Fibroblast of villous mesenchyme (primary cell): Measurements from ENCODE around the gene TMEM234. TPM values are rescaled to one million over a fixed set of nuclear protein-coding genes. Genes with fewer than 3 reads are reported as not detected.

Experiments used
- DNase-seq: peaks from one replicate; pipeline ENCODE4 v3.0.0-alpha.2; 2010; ENCODE audit warnings: low read depth
- H3K4me3 ChIP-seq: 2 replicates; pipeline ENCODE4 v1.5.1; 2011; ENCODE audit warnings: low read depth, mild to moderate bottlenecking, low read length
- CTCF ChIP-seq: IDR thresholded peaks from 2 replicates; pipeline ENCODE4 v1.5.1; 2012; ENCODE audit warnings: low read depth, mild to moderate bottlenecking, low read length; ENCODE audit not compliant: insufficient read depth
- total RNA-seq: library from RNA; depleted of rRNA; stranded (reverse); fragments of >200 nt; gene quantifications from 2 replicates; pipeline ENCODE4 v1.2.3, GENCODE V29; 2012

TMEM234 gene
- total RNA-seq, 1 donor: 21.6 TPM

DNA sequence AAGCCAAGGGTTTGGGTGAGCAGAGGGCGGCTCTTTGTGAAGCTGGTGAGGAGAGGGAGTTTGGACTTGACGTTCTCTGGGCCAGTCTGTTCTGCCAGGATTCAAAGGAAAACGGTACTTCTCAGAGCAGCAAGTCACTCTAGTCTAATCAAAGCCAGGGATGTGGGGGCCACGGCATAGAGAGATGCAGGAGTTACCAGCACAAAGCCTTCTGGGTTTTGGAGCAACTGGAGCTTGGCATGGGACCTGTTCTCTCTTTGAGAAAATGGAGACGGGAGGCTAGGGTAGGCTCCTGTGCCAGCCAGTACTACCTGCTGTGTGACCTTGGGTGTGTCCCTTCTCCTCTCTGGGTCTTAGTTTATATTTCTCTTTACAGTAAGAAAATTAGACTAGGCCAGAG lies 40.6 kb downstream of the TMEM234 start:
- DNase-seq: no peak
- no peak for TF ChIP-seq CTCF
- peak overlapping the region; percentile 79 for H3K4me3 ChIP-seq

- H3K4me3 ChIP-seq: peak overlapping the region; percentile 79
- DNase-seq: no peak
- TF ChIP-seq CTCF: no peak
These were observed 41.1 kb downstream of the TMEM234 start for GRCh38 chr1:32181065-32181464.

DNA sequence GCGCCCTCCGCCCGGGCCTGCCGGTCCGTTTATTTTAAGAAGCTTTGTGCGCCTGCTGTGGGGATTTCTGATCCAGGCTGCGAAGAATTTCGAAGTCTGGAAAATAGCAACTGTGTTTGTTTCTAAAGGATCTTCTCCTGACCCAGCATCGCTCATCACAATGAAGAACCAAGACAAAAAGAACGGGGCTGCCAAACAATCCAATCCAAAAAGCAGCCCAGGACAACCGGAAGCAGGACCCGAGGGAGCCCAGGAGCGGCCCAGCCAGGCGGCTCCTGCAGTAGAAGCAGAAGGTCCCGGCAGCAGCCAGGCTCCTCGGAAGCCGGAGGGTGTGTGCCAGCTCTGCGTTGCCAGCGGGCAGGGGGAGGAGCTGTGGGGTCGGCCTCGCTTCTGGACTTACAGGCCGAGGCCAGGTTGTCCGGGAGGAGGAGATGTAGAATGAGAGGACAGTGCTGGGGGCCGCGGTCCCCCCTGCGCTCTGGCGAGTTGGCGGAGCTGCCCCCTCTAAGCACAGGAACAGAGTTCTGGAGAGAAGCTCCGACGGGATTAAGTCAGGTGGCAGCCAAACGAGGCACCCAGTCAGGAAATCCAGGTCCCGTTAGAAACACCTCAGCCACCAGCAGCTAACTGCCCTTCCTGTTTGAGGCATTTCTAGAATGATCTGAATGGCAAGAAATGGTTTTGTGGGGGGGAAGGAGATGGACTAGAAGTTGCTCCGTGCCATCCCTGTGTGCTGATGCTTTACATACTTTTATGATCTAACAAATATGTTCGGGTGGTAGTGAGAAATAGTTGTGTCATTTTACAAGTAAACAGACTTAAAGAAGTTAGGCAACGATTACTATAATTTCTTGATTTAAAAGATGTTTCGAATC lies 41.7 kb downstream of the TMEM234 start:
- peak overlapping the region; percentile 79 for H3K4me3 ChIP-seq
- peak; percentile 75 for DNase-seq
- no peak for TF ChIP-seq CTCF

- TF ChIP-seq CTCF: no peak
- H3K4me3 ChIP-seq: peak within 1 kb of the TSS; percentile 79
- peak; percentile 95 for DNase-seq
These were observed 42.5 kb downstream of the TMEM234 start, which contains the start of gene TXLNA for GRCh38 chr1:32179443-32180185. Gene TXLNA (plus strand): TSS chr1:32179675. CDS start chr1:32180346, 671 bp downstream.

- TF ChIP-seq CTCF: no peak
- DNase-seq: no peak
- peak overlapping the region; percentile 79 for H3K4me3 ChIP-seq
These were observed 43.0 kb downstream of the TMEM234 start for GRCh38 chr1:32179193-32179442.

- no peak for TF ChIP-seq CTCF
- peak; percentile 61 for DNase-seq
- peak overlapping the region; percentile 79 for H3K4me3 ChIP-seq
These were observed 43.6 kb downstream of the TMEM234 start for GRCh38 chr1:32178380-32179192.
